ENCODE data around the gene CHD6.

The CHD6 gene

GRCh38 chr20:41475503-41475902 lies 142.7 kb downstream of the CHD6 start:
- no peak for TF ChIP-seq TCF4 (CRISPR knock-in tag; IDR thresholded peaks at IDR 0.05; ENCODE audit: borderline replicate concordance)
- TF ChIP-seq RARB (CRISPR knock-in tag; IDR thresholded peaks at IDR 0.05) = no peak
- no peak for TF ChIP-seq ARNTL (CRISPR knock-in tag; IDR thresholded peaks at IDR 0.05; ENCODE audit: borderline replicate concordance, low read depth)
- no peak for TF ChIP-seq ISL1 (CRISPR knock-in tag; IDR thresholded peaks at IDR 0.05)
- TF ChIP-seq CSDC2 (CRISPR knock-in tag; IDR thresholded peaks at IDR 0.05) = no peak
- TF ChIP-seq POU6F1 (CRISPR knock-in tag; IDR thresholded peaks at IDR 0.05; ENCODE audit: borderline replicate concordance, low read depth) = no peak
- TF ChIP-seq PPARA (CRISPR knock-in tag; IDR thresholded peaks at IDR 0.05; ENCODE audit: borderline replicate concordance) = no peak
- no peak for TF ChIP-seq ZC3H10 (CRISPR knock-in tag; IDR thresholded peaks at IDR 0.05)
- TF ChIP-seq ESRRG (CRISPR knock-in tag; IDR thresholded peaks at IDR 0.05) = no peak
- TF ChIP-seq ZNF8 (CRISPR knock-in tag; IDR thresholded peaks at IDR 0.05) = no peak
- no peak for TF ChIP-seq ZNF70 (CRISPR knock-in tag; IDR thresholded peaks at IDR 0.05)
- no peak for TF ChIP-seq CREB5 (CRISPR knock-in tag; IDR thresholded peaks at IDR 0.05; ENCODE audit: low read depth)
- TF ChIP-seq ZNF565 (CRISPR knock-in tag; conservative IDR thresholded peaks at IDR 0.05; ENCODE audit: low read depth) = no peak
- TF ChIP-seq GLIS3 (CRISPR knock-in tag; IDR thresholded peaks at IDR 0.05) = no peak
- no peak for TF ChIP-seq PATZ1 (CRISPR knock-in tag; IDR thresholded peaks at IDR 0.05; ENCODE audit: borderline replicate concordance)
- TF ChIP-seq TSHZ2 (CRISPR knock-in tag; IDR thresholded peaks at IDR 0.05) = no peak
- TF ChIP-seq BACH2 (CRISPR knock-in tag; IDR thresholded peaks at IDR 0.05; ENCODE audit: borderline replicate concordance) = no peak
- TF ChIP-seq OSR1 (CRISPR knock-in tag; IDR thresholded peaks at IDR 0.05) = no peak
- no peak for TF ChIP-seq SNAI2 (CRISPR knock-in tag; IDR thresholded peaks at IDR 0.05)
- peak; percentile 43 for ATAC-seq

- TF ChIP-seq GLIS3 (CRISPR knock-in tag; IDR thresholded peaks at IDR 0.05) (no peak), OSR1 (CRISPR knock-in tag; IDR thresholded peaks at IDR 0.05) (no peak), ISL1 (CRISPR knock-in tag; IDR thresholded peaks at IDR 0.05) (no peak), RARB (CRISPR knock-in tag; IDR thresholded peaks at IDR 0.05) (no peak), TOX (CRISPR knock-in tag; IDR thresholded peaks at IDR 0.05; ENCODE audit: borderline replicate concordance) (no peak), SNAI2 (CRISPR knock-in tag; IDR thresholded peaks at IDR 0.05) (no peak), CREB5 (CRISPR knock-in tag; IDR thresholded peaks at IDR 0.05; ENCODE audit: low read depth) (no peak), ARNTL (CRISPR knock-in tag; IDR thresholded peaks at IDR 0.05; ENCODE audit: borderline replicate concordance, low read depth) (no peak)
- ATAC-seq = no peak
Observed at GRCh38 chr20:41470362-41471095, 147.6 kb downstream of the CHD6 start.

- TF ChIP-seq POU6F1 (CRISPR knock-in tag; IDR thresholded peaks at IDR 0.05; ENCODE audit: borderline replicate concordance, low read depth) (no peak), TOX (CRISPR knock-in tag; IDR thresholded peaks at IDR 0.05; ENCODE audit: borderline replicate concordance) (no peak), ZNF8 (CRISPR knock-in tag; IDR thresholded peaks at IDR 0.05) (no peak), ISL1 (CRISPR knock-in tag; IDR thresholded peaks at IDR 0.05) (no peak), TSHZ2 (CRISPR knock-in tag; IDR thresholded peaks at IDR 0.05) (no peak), SNAI2 (CRISPR knock-in tag; IDR thresholded peaks at IDR 0.05) (no peak), ZFP30 (CRISPR knock-in tag; IDR thresholded peaks at IDR 0.05) (no peak), OSR1 (CRISPR knock-in tag; IDR thresholded peaks at IDR 0.05) (no peak), PPARA (CRISPR knock-in tag; IDR thresholded peaks at IDR 0.05; ENCODE audit: borderline replicate concordance) (no peak)
Observed at GRCh38 chr20:41469868-41470267, 148.3 kb downstream of the CHD6 start.

More at GRCh38 chr20:41469868-41470267, 148.3 kb downstream of the CHD6 start:
- no peak for ATAC-seq
